Upper lobe of right lung (tissue), 1 donor: Measurements from ENCODE around the gene SLC35D3. TPM values are rescaled to one million over a fixed set of nuclear protein-coding genes. Genes with fewer than 3 reads are reported as not detected.
"Not testable (repeated sequence)": the region's sequence is repeated elsewhere in the genome, so short reads cannot be mapped to it uniquely, and the experiment has no call there.

Experiments
- ATAC-seq: fragments of 200-7000 bp; cut with Tn5 transposase; one replicate; pipeline ENCODE4 v1.9.1; 2020; ENCODE audit warnings: mild to moderate bottlenecking, moderate library complexity
- DNase-seq: peaks from one replicate; pipeline ENCODE4 v3.0.0-alpha.2; 2020
- H3K27ac ChIP-seq: fragments of 200-600 bp; one replicate; pipeline ENCODE4 v1.8.0; 2022
- H3K27me3 ChIP-seq: fragments of 200-600 bp; one replicate; pipeline ENCODE4 v1.8.0; 2022; ENCODE audit warnings: mild to moderate bottlenecking
- H3K36me3 ChIP-seq: fragments of 200-600 bp; one replicate; pipeline ENCODE4 v1.8.0; 2022
- H3K4me1 ChIP-seq: fragments of 200-600 bp; one replicate; pipeline ENCODE4 v1.8.0; 2022
- H3K4me3 ChIP-seq: fragments of 200-600 bp; one replicate; pipeline ENCODE4 v1.8.0; 2022; ENCODE audit warnings: mild to moderate bottlenecking
- H3K9me3 ChIP-seq: fragments of 200-600 bp; one replicate; pipeline ENCODE4 v1.8.0; 2022
- intact Hi-C: fragments of 100-400 bp; cut with DNase I; formaldehyde crosslinking; loops from one replicate; pipeline ENCODE4 v1.11.0; 2022
- total RNA-seq: library from RNA; stranded (reverse); fragmentation: NEBNext Ultra II Directional; extraction: Animal tissue kit (Norgen Biotek cat#: 25700); gene quantifications from one replicate; pipeline ENCODE4 v1.2.1, GENCODE V29; 2021
- TF ChIP-seq, protein P1 (sequence below): fragments of 200-600 bp; IDR thresholded peaks from one replicate; pipeline ENCODE4 v1.8.0; 2022; ENCODE audit warnings: antibody characterized with exemption
- donor health status: DM: no; HTN: yes; CAD: no; lungs with severe emphysema.

Gene SLC35D3
- total RNA-seq, 1 donor from 2014 or later = not detected

- no peak overlapping the region for H3K4me3 ChIP-seq
- no peaks in the 10 kb centered on the region for H3K27me3 ChIP-seq
- H3K9me3 ChIP-seq = no peaks in the 10 kb centered on the region
- H3K27ac ChIP-seq = no peak overlapping the region
- H3K36me3 ChIP-seq = no peaks in the 10 kb centered on the region
- no peak for ATAC-seq
- intact Hi-C loops = no loop called here
- TF ChIP-seq, protein P1, sequence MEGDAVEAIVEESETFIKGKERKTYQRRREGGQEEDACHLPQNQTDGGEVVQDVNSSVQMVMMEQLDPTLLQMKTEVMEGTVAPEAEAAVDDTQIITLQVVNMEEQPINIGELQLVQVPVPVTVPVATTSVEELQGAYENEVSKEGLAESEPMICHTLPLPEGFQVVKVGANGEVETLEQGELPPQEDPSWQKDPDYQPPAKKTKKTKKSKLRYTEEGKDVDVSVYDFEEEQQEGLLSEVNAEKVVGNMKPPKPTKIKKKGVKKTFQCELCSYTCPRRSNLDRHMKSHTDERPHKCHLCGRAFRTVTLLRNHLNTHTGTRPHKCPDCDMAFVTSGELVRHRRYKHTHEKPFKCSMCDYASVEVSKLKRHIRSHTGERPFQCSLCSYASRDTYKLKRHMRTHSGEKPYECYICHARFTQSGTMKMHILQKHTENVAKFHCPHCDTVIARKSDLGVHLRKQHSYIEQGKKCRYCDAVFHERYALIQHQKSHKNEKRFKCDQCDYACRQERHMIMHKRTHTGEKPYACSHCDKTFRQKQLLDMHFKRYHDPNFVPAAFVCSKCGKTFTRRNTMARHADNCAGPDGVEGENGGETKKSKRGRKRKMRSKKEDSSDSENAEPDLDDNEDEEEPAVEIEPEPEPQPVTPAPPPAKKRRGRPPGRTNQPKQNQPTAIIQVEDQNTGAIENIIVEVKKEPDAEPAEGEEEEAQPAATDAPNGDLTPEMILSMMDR = no peak
- no peaks in the 10 kb centered on the region for H3K4me1 ChIP-seq
- DNase-seq = no peak
Observed at GRCh38 chr6:136945711-136946121, 23.6 kb downstream of the SLC35D3 start.

DNA sequence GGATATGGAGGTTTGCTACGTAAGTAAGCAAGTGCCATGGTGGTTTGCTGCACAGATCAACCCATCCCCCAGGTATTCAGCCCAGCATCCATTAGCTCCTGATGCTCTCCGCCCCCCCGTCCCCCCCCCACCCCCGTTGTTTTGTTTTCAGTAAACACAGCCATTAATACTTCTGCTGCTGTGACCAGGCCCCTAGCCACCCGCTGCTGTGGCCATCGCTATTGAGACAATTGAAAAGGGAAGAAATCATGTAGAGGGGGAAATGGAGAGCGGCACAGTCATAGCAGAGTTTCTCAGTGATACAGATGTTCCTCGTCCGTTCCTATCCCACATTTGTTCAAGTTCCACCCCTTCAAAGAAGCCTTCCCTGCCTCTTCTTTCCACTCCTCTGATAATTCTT lies 24.9 kb downstream of the SLC35D3 start:
- TF ChIP-seq, protein P1 = no peak
- Histone ChIP-seq H3K27ac (no peak overlapping the region), H3K4me1 (no peaks in the 10 kb centered on the region), H3K27me3 (no peaks in the 10 kb centered on the region), H3K36me3 (no peaks in the 10 kb centered on the region), H3K4me3 (no peak overlapping the region), H3K9me3 (no peaks in the 10 kb centered on the region)
- DNase-seq = no peak
- ATAC-seq = no peak
- intact Hi-C loops = no loop called here

DNA sequence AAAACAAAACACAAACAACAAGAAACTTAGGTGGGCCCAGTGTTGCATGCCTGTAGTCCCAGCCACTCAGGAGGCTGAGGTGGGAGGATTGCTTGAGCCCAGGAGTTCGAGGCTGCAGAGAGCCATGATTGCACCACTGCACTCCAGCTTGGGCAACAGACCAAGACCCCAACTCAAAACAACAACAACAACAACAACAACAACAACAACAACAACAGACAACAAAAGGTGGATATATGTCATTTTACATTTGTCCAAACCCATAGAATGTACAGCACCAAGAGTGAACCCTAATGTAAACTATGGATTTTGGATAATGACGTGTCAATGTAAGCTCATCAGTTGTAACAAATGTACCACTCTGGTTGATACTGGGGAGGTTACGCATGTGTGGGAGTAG lies 27.9 kb downstream of the SLC35D3 start:
- H3K4me3 ChIP-seq, H3K9me3 ChIP-seq, DNase-seq, H3K36me3 ChIP-seq, intact Hi-C loops, H3K4me1 ChIP-seq, H3K27me3 ChIP-seq, H3K27ac ChIP-seq, ATAC-seq: not testable (repeated sequence)

DNA sequence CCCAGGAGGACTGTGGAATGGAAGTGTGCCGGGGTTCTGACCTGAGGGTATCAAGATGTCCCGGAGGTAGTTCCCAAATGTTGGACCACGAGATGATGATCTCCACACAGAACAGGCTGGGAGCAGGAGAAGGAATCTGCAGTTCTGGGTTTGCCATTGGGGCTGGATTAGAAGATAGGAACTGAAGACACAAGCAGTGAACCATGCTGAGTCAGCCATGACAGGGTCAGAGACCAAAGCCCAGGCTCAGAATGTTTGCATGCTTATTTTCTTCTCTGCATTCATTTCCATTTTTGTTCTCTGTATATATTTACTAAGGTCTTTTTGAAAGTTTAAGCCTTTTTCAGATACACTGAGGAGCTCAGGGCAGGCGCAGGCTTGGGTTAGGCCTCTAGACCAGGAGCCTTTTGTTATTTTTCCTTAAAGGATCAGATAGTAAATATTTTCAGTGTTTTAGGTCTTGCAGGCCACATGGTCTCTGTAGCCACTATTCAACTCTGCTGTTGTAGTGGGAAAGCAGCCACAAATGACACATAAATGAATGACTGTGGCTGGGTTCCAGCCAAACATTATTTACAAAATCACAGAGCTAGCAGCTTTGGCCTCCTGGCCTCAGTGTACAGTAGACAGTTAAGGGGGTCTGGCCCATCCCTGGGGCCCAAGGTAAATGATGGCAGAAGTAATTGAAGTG lies 28.5 kb downstream of the SLC35D3 start:
- Histone ChIP-seq H3K27me3 (no peaks in the 10 kb centered on the region), H3K4me1 (no peaks in the 10 kb centered on the region), H3K9me3 (no peaks in the 10 kb centered on the region), H3K27ac (no peak overlapping the region), H3K36me3 (no peaks in the 10 kb centered on the region), H3K4me3 (no peak overlapping the region)
- intact Hi-C loops = no loop called here
- TF ChIP-seq, protein P1 = no peak
- ATAC-seq = no peak
- DNase-seq = no peak

- H3K27ac ChIP-seq = no peak overlapping the region
- intact Hi-C loops = no loop called here
- no peaks in the 10 kb centered on the region for H3K9me3 ChIP-seq
- no peaks in the 10 kb centered on the region for H3K36me3 ChIP-seq
- DNase-seq = no peak
- no peak overlapping the region for H3K4me3 ChIP-seq
- no peak for ATAC-seq
- no peaks in the 10 kb centered on the region for H3K4me1 ChIP-seq
- no peaks in the 10 kb centered on the region for H3K27me3 ChIP-seq
- TF ChIP-seq, protein P1 = no peak
Observed at GRCh38 chr6:136952714-136953260, 30.7 kb downstream of the SLC35D3 start.

- intact Hi-C loops = no loop called here
Observed at GRCh38 chr6:136955123-136955522, 33.0 kb downstream of the SLC35D3 start.

More at GRCh38 chr6:136955123-136955522, 33.0 kb downstream of the SLC35D3 start:
- peaks cover 8% of the 10 kb centered on the region for H3K27me3 ChIP-seq
- ATAC-seq (no peak), DNase-seq (no peak)
- no peaks in the 10 kb centered on the region for H3K9me3 ChIP-seq
- no peaks in the 10 kb centered on the region for H3K36me3 ChIP-seq
- H3K4me3 ChIP-seq = no peak overlapping the region
- H3K4me1 ChIP-seq = no peaks in the 10 kb centered on the region
- H3K27ac ChIP-seq = no peak overlapping the region
- TF ChIP-seq, protein P1 = no peak
